Naive B cell (primary cell): ENCODE results near the gene ZBTB20. TPM values are rescaled to one million over a fixed set of nuclear protein-coding genes. Genes with fewer than 3 reads are reported as not detected.
"Not testable (repeated sequence)": the region's sequence is repeated elsewhere in the genome, so short reads cannot be mapped to it uniquely, and the experiment has no call there.

Source experiments
- ATAC-seq, 2 donors: fragments of 150-1000 bp; cut with Tn5 transposase; 2 replicates each; pipeline ENCODE4 v1.10.0; 2021; ENCODE audit warnings: low read depth in 2 of 2, mild to moderate bottlenecking in 2 of 2, moderate library complexity in 2 of 2
- DNase-seq: peaks from one replicate; pipeline ENCODE4 v3.0.0; 2022
- H3K27ac Mint-ChIP-seq, 6 donors: one replicate each; pipeline ENCODE4 v1.8.0; 2020 to 2022; ENCODE audit warnings: mild to moderate bottlenecking in 6 of 6, mixed read lengths in 6 of 6, moderate library complexity in 5 of 6, inconsistent platforms in 2 of 6
- H3K27me3 Mint-ChIP-seq, 3 donors: one replicate each; pipeline ENCODE4 v1.8.0; 2021 to 2022; ENCODE audit warnings: mixed read lengths in 3 of 3, mild to moderate bottlenecking in 1 of 3
- H3K36me3 Mint-ChIP-seq, 2 donors: one replicate each; pipeline ENCODE4 v1.8.0; 2020 to 2022; ENCODE audit warnings: mixed read lengths in 2 of 2, inconsistent platforms in 1 of 2, mild to moderate bottlenecking in 1 of 2
- H3K4me1 Mint-ChIP-seq, 3 donors: one replicate each; pipeline ENCODE4 v1.8.0; 2020 to 2022; ENCODE audit warnings: mixed read lengths in 3 of 3, inconsistent platforms in 1 of 3, mild to moderate bottlenecking in 1 of 3, moderate library complexity in 1 of 3
- H3K4me3 Mint-ChIP-seq, 8 donors: one replicate each; pipeline ENCODE4 v1.8.0; 2020 to 2022; ENCODE audit warnings: mild to moderate bottlenecking in 8 of 8, mixed read lengths in 8 of 8, moderate library complexity in 8 of 8, inconsistent platforms in 2 of 8
- H3K9me3 Mint-ChIP-seq, 7 donors: one replicate each; pipeline ENCODE4 v1.8.0; 2020 to 2022; ENCODE audit warnings: mixed read lengths in 7 of 7, mild to moderate bottlenecking in 5 of 7, inconsistent platforms in 2 of 7, moderate library complexity in 1 of 7
- polyA plus RNA-seq, 6 donors: library from polyadenylated mRNA; unstranded; fragments of 300-500 nt; fragmentation: Illumina TruSeq; gene quantifications; one replicate each; pipeline ENCODE4 v1.2.3, GENCODE V29; 2021; ENCODE audit warnings: low read depth in 6 of 6

The ZBTB20 gene
- polyA plus RNA-seq, 6 donors from 2014 or later, result 20.4 to 38.5 (median 34.6) TPM

DNA sequence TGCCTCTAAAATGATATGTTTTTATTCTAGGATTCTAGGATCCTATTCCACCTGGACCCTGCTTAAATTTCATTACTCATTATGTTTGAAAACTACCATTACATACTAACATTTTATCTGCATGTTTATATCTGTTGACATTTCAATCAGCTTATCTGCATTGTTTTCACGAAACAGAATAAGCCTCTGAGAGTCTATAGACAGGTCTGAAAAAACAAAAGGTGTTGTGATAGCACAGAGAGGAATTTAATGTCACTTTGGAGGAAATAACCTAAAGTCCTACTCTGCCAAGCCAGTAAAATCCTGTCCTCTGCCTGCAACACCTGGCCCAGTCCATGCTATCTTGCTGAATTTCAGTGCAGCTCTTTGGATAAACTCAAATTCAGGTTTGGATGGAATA, 315.2 kb downstream of the ZBTB20 start:
- Mint-ChIP-seq H3K27ac (peak overlapping the region in 2 of 6 donors; percentile 32 to 56), H3K27me3 (no peaks in the 10 kb centered on the region), H3K4me3 (no peak overlapping the region), H3K36me3 (peaks cover 0 to 4% of the 10 kb centered on the region in 2 donors), H3K4me1 (peaks cover 2 to 5% (median 5%) of the 10 kb centered on the region in 3 donors), H3K9me3 (no peaks in the 10 kb centered on the region)
- ATAC-seq, result no peak
- no peak for DNase-seq

- Mint-ChIP-seq H3K4me1 (peaks cover 0 to 5% (median 2%) of the 10 kb centered on the region in 3 donors), H3K27me3 (no peaks in the 10 kb centered on the region), H3K27ac (peak overlapping the region in 1 of 6 donors; percentile 21), H3K9me3 (no peaks in the 10 kb centered on the region), H3K4me3 (no peak overlapping the region), H3K36me3 (no peaks in the 10 kb centered on the region)
- no peak for DNase-seq
- ATAC-seq, result no peak
These were observed 316.4 kb downstream of the ZBTB20 start for GRCh38 chr3:114830652-114831051.

GRCh38 chr3:114829783-114830182, 317.3 kb downstream of the ZBTB20 start:
- no peaks in the 10 kb centered on the region for H3K27me3 Mint-ChIP-seq
- H3K4me3 Mint-ChIP-seq, result no peak overlapping the region
- H3K27ac Mint-ChIP-seq, result no peak overlapping the region
- DNase-seq (no peak), ATAC-seq (no peak)
- no peaks in the 10 kb centered on the region for H3K9me3 Mint-ChIP-seq
- no peaks in the 10 kb centered on the region for H3K36me3 Mint-ChIP-seq
- peaks cover 0 to 5% (median 2%) of the 10 kb centered on the region in 3 donors for H3K4me1 Mint-ChIP-seq

DNA sequence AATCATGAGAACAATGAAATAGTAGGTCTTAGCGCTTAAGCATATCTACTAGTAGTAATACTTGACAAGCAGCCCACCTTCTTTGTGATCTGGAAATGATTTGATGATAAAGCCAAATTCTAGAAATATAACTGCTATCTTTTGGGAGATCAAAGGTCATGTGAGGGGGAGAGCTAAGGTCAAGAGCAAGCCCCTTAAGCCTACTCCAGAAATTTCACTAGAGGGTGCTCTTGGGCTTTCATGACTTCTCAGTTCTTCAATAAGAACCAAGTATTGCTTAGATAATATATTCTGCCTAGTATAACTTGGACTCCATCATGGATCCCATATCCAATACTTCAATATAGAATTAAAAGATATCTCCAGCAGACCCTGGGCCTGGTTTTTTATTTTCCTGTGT, 319.6 kb downstream of the ZBTB20 start:
- no peaks in the 10 kb centered on the region for H3K9me3 Mint-ChIP-seq
- H3K4me1 Mint-ChIP-seq, result peaks cover 0 to 3% (median 0%) of the 10 kb centered on the region in 3 donors
- no peak overlapping the region for H3K4me3 Mint-ChIP-seq
- no peaks in the 10 kb centered on the region for H3K36me3 Mint-ChIP-seq
- DNase-seq (peak; percentile 21), ATAC-seq (peak; percentile 45 to 67)
- no peaks in the 10 kb centered on the region for H3K27me3 Mint-ChIP-seq
- H3K27ac Mint-ChIP-seq, result no peak overlapping the region

DNA sequence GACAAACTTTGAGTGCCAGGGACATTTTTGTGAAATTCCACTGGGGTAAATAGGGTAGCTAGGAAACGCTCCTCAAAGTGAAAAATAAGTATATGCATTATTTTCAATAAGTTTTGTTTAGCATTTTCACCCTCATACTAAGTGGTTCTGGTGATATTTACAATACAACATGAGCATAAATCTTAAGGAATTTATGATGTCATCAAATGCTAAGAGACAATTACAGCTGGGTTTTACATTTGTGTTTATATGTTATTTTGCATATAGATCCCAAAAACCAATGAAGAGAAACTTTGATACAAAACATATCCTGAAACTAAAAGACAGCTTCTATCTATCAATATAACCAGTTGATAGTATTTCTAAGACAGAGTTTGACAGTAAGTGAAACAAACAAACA, 323.1 kb downstream of the ZBTB20 start:
- Mint-ChIP-seq H3K36me3 (no peaks in the 10 kb centered on the region), H3K27me3 (no peaks in the 10 kb centered on the region), H3K27ac (no peak overlapping the region)

DNA sequence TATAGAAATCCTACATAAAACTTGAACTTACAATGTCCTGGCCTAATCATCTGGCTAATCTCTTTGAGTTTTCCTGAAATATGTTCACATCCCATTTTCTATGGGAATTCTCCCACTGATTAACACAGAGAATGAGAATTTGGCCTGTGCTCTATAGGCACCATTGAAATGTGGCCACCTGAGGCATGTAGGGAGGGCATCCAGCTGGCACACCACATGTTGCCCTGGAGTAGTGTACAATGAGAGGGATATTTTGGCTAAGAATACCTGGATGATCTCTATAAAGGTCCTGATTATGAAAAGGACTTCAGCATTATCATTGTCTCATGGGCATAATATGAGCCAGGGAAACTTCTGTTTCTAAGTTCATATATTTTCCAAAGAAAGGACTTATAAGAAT, 324.0 kb downstream of the ZBTB20 start:
- no peak for ATAC-seq
- Mint-ChIP-seq H3K4me1 (peaks cover 0 to 3% (median 0%) of the 10 kb centered on the region in 3 donors), H3K27ac (no peak overlapping the region), H3K4me3 (peak overlapping the region in 1 of 8 donors; percentile 70), H3K9me3 (no peaks in the 10 kb centered on the region), H3K27me3 (no peaks in the 10 kb centered on the region), H3K36me3 (no peaks in the 10 kb centered on the region)
- DNase-seq, result no peak

More for the DNA sequence above, 323.1 kb downstream of the ZBTB20 start:
- Mint-ChIP-seq H3K4me3 (no peak overlapping the region), H3K4me1 (peaks cover 0 to 3% (median 0%) of the 10 kb centered on the region in 3 donors), H3K9me3 (no peaks in the 10 kb centered on the region)
- ATAC-seq, result no peak
- no peak for DNase-seq

DNA sequence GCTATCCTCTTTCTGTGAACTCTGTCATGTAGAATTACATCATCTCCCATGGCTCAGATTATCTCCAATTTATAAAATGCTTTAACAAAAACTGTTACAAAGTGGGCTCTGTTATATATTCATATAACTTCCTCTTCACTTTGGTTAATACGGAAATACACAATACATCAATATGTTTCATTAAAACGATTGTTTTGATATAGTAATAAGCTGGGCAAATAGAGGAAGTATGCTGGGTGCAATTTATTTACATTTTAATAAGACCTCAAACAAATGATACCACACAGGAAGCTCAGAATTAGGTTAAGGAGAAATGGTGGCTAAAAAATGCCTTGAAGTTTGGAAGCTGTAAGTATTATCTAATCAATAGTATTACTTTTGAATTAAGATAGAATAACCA, 331.0 kb downstream of the ZBTB20 start:
- Mint-ChIP-seq H3K36me3 (peaks cover 0 to 8% of the 10 kb centered on the region in 2 donors), H3K4me3 (no peak overlapping the region), H3K9me3 (no peaks in the 10 kb centered on the region), H3K27ac (no peak overlapping the region), H3K4me1 (peaks cover 8 to 17% (median 14%) of the 10 kb centered on the region in 3 donors), H3K27me3 (no peaks in the 10 kb centered on the region)
- no peak for DNase-seq
- peak; percentile 32 to 40 for ATAC-seq

DNA sequence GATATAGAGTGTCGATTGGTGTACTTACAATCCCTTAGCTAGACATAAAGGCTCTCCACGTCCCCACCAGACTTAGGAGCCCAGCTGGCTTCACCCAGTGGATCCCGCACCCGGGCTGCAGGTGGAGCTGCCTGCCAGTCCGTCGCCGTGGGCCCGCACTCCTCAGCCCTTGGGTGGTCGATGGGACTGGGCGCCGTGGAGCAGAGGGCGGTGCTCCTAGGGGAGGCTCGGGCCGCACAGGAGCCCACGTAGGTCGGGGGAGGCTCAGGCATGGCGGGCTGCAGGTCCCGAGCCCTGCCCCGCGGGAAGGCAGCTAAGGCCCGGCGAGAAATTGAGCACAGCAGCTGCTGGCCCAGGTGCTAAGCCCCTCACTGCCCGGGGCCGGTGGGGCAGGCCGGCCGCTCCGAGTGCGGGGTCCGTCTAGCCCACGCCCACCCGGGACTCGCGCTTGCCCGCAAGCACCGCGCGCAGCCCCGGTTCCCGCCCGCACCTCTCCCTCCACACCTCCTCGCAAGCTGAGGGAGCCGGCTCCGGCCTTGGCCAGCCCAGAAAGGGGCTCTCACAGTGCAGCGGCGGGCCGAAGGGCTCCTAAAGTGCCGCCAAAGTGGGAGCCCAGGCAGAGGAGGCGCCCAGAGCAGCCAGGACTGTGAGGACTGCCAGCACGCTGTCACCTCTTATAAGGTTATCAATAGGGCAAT, 334.4 kb downstream of the ZBTB20 start:
- Mint-ChIP-seq H3K4me1 (peaks cover 17 to 24% (median 23%) of the 10 kb centered on the region in 3 donors), H3K36me3 (peaks cover 8 to 24% of the 10 kb centered on the region in 2 donors)
- not testable (repeated sequence) for H3K9me3 Mint-ChIP-seq, ATAC-seq, H3K4me3 Mint-ChIP-seq, DNase-seq, H3K27ac Mint-ChIP-seq, H3K27me3 Mint-ChIP-seq

DNA sequence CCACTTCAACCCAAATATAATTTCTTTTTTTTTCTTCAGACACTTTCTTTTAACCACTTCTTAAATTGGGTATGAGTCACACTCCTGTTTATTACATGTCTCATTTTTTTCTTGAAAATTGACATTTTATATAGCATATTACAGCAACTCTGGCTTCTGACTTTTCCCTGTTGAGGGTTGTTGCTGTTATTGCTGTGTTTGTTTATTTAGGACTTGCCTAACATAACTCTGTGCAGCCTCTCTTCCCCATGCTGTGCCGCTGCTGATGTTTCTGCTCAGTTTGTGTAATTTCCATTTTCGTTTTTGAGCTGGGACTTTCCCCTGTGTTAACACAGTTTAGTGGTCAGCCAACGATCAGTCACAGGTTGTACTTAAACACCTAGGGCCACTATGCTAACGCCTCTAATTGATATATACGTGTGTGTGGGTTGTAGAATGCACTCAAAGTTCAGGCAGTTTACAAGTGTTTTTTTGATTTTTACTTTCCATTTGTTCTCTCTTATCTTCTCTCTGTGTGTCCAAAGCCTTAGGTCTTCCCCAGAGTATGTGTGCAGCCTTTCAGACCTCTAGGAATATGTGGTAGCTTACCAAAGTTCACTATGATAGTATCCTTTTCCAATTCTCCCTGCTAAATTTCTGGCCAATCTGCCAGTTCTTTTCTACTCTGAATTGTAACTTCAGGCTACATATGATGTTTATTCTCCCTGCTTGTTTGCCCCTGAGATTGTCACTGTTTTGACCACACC, 337.2 kb downstream of the ZBTB20 start:
- Mint-ChIP-seq H3K36me3 (peaks cover 8 to 24% of the 10 kb centered on the region in 2 donors), H3K4me1 (peaks cover 8 to 10% (median 9%) of the 10 kb centered on the region in 3 donors), H3K9me3 (peaks cover 0 to 2% (median 0%) of the 10 kb centered on the region in 7 donors), H3K27ac (peak overlapping the region in 3 of 6 donors; percentile 30 to 59 (median 33)), H3K27me3 (no peaks in the 10 kb centered on the region), H3K4me3 (peak overlapping the region in 1 of 8 donors; percentile 44)
- ATAC-seq (peak; percentile 55 to 88), DNase-seq (no peak)

DNA sequence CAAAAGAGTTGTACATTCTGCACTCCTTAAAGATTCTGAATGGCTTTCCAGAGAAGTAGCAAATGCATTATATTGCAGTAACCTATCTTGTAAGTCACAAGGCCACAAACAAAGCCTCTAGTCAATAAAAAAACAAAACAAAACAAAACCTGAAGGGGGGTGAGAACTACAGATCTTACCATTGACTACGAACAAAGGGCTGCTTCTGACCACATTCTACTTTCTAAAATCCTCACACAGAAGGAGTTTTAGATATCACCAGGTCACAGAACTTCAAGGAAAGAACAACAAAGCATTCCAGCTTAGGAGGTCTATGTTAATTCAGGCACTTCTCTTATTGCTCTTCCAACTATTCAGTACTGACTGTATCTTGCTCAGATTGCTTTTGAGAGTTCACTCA, 343.0 kb downstream of the ZBTB20 start:
- H3K27ac Mint-ChIP-seq, result peak overlapping the region in 3 of 6 donors; percentile 19 to 51 (median 39)
- ATAC-seq (no peak), DNase-seq (no peak)
- peaks cover 0 to 2% (median 0%) of the 10 kb centered on the region in 7 donors for H3K9me3 Mint-ChIP-seq
- no peaks in the 10 kb centered on the region for H3K27me3 Mint-ChIP-seq
- no peak overlapping the region for H3K4me3 Mint-ChIP-seq
- peaks cover 11 to 14% (median 11%) of the 10 kb centered on the region in 3 donors for H3K4me1 Mint-ChIP-seq
- H3K36me3 Mint-ChIP-seq, result peaks cover 3 to 13% of the 10 kb centered on the region in 2 donors

- H3K4me1 Mint-ChIP-seq, result peaks cover 11 to 14% (median 11%) of the 10 kb centered on the region in 3 donors
- H3K9me3 Mint-ChIP-seq, result peaks cover 0 to 2% (median 0%) of the 10 kb centered on the region in 7 donors
- peaks cover 4 to 5% of the 10 kb centered on the region in 2 donors for H3K36me3 Mint-ChIP-seq
- ATAC-seq (no peak), DNase-seq (no peak)
- H3K27ac Mint-ChIP-seq, result peak overlapping the region in 2 of 6 donors; percentile 0 to 44
- H3K27me3 Mint-ChIP-seq, result no peaks in the 10 kb centered on the region
- no peak overlapping the region for H3K4me3 Mint-ChIP-seq
These were observed 343.9 kb downstream of the ZBTB20 start for GRCh38 chr3:114803042-114803695.

DNA sequence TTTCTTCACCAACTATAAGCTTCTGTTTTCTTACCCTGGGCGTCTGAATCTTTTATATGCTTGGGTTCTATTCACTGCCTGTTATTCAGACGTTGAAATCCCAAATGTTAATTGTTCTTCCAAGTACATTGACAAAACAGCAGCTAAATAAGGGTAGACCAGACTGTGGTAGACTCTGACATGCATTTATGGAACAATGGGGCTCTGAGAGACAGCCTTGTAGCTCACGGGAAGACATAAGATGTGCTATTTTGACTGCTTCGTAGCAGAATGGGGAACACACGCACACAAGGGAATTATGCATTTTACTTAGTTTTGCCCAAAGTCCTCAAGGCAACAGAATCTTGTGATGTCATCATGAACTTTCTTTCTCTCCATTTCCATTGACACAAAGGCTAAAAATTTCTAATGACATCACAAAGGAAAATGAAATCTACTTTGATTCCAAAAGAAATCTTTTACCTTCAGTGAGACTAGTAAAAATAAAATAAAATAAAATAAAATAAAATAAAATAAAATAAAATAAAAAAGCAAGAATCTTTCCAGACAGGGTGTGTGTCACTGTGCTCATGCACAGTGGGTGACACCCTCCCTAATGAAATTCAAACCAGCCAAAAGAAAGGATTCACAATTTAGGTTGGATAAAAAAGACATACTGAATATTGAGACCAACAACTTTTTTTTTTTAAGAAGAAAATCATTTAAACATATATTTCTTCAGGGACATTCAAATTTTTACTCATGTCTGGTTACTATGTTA, 346.6 kb downstream of the ZBTB20 start:
- Mint-ChIP-seq H3K27me3 (no peaks in the 10 kb centered on the region), H3K4me1 (peaks cover 11 to 17% (median 11%) of the 10 kb centered on the region in 3 donors), H3K4me3 (no peak overlapping the region), H3K9me3 (no peaks in the 10 kb centered on the region), H3K27ac (no peak overlapping the region), H3K36me3 (peaks cover 0 to 5% of the 10 kb centered on the region in 2 donors)
- DNase-seq (no peak), ATAC-seq (no peak)

- H3K4me1 Mint-ChIP-seq, result peaks cover 11 to 17% (median 11%) of the 10 kb centered on the region in 3 donors
- DNase-seq (no peak), ATAC-seq (no peak)
- peaks cover 0 to 5% of the 10 kb centered on the region in 2 donors for H3K36me3 Mint-ChIP-seq
- no peaks in the 10 kb centered on the region for H3K9me3 Mint-ChIP-seq
- no peaks in the 10 kb centered on the region for H3K27me3 Mint-ChIP-seq
- H3K27ac Mint-ChIP-seq, result no peak overlapping the region
- no peak overlapping the region for H3K4me3 Mint-ChIP-seq
These were observed 347.3 kb downstream of the ZBTB20 start for GRCh38 chr3:114799816-114800215.
